Glutamatergic neuron (in vitro differentiated cells): Measurements from ENCODE around the gene WASL. TPM values are rescaled to one million over a fixed set of nuclear protein-coding genes. Genes with fewer than 3 reads are reported as not detected.
"Not testable (repeated sequence)": the region's sequence is repeated elsewhere in the genome, so short reads cannot be mapped to it uniquely, and the experiment has no call there.

Experiments used
- DNase-seq: peaks from one replicate; pipeline ENCODE4 v3.0.0; 2022
- H3K27ac Mint-ChIP-seq: one replicate; pipeline ENCODE4 v1.8.0; 2020; ENCODE audit warnings: mild to moderate bottlenecking, mixed read lengths, inconsistent platforms; ENCODE audit not compliant: unreplicated experiment
- H3K27me3 Mint-ChIP-seq: one replicate; pipeline ENCODE4 v1.8.0; 2020; ENCODE audit warnings: mild to moderate bottlenecking, moderate library complexity, mixed read lengths, inconsistent platforms; ENCODE audit not compliant: unreplicated experiment
- H3K36me3 Mint-ChIP-seq: one replicate; pipeline ENCODE4 v1.8.0; 2020; ENCODE audit warnings: mild to moderate bottlenecking, mixed read lengths, inconsistent platforms; ENCODE audit not compliant: unreplicated experiment
- H3K4me1 Mint-ChIP-seq: one replicate; pipeline ENCODE4 v1.8.0; 2020; ENCODE audit warnings: mild to moderate bottlenecking, low read depth, mixed read lengths, inconsistent platforms; ENCODE audit not compliant: unreplicated experiment
- H3K4me3 Mint-ChIP-seq: one replicate; pipeline ENCODE4 v1.8.0; 2020; ENCODE audit warnings: mild to moderate bottlenecking, mixed read lengths, inconsistent platforms; ENCODE audit not compliant: unreplicated experiment
- H3K9me3 Mint-ChIP-seq: one replicate; pipeline ENCODE4 v1.8.0; 2020; ENCODE audit warnings: mild to moderate bottlenecking, moderate library complexity, mixed read lengths, inconsistent platforms; ENCODE audit not compliant: unreplicated experiment
- CTCF ChIP-seq: fragments of 200-600 bp; sonication (generic); IDR thresholded peaks from one replicate; pipeline ENCODE4 v1.5.0; 2021; ENCODE audit not compliant: partially characterized antibody, unreplicated experiment
- total RNA-seq: library from RNA; stranded (reverse); fragmentation: NEBNext Ultra II Directional; extraction: Animal tissue kit (Norgen Biotek cat#: 25700); gene quantifications from one replicate; pipeline ENCODE4 v1.2.1, GENCODE V29; 2021; ENCODE audit not compliant: unreplicated experiment

WASL gene
- total RNA-seq, 1 donor from 2014 or later = 33.0 TPM

- Mint-ChIP-seq H3K4me1 (peaks cover 18% of the 10 kb centered on the region), H3K27ac (no peak overlapping the region), H3K36me3 (no peaks in the 10 kb centered on the region), H3K4me3 (no peak overlapping the region), H3K27me3 (no peaks in the 10 kb centered on the region), H3K9me3 (no peaks in the 10 kb centered on the region)
- TF ChIP-seq CTCF = no peak
- DNase-seq = no peak
Measured at GRCh38 chr7:123639631-123640030, 109.2 kb downstream of the WASL start.

- Mint-ChIP-seq H3K9me3 (no peaks in the 10 kb centered on the region), H3K27me3 (no peaks in the 10 kb centered on the region), H3K27ac (no peak overlapping the region), H3K4me3 (no peak overlapping the region), H3K36me3 (no peaks in the 10 kb centered on the region), H3K4me1 (peaks cover 10% of the 10 kb centered on the region)
- DNase-seq = no peak
- no peak for TF ChIP-seq CTCF
Measured at GRCh38 chr7:123637878-123638277, 110.9 kb downstream of the WASL start.

GRCh38 chr7:123637203-123637602 is 111.6 kb downstream of the WASL start:
- H3K27ac Mint-ChIP-seq = peak overlapping the region; percentile 14
- H3K27me3 Mint-ChIP-seq = no peaks in the 10 kb centered on the region
- H3K4me1 Mint-ChIP-seq = peaks cover 10% of the 10 kb centered on the region

GRCh38 chr7:123635551-123636359 is 113.0 kb downstream of the WASL start:
- Mint-ChIP-seq H3K27me3 (no peaks in the 10 kb centered on the region), H3K9me3 (no peaks in the 10 kb centered on the region), H3K4me3 (no peak overlapping the region), H3K27ac (no peak overlapping the region), H3K36me3 (no peaks in the 10 kb centered on the region), H3K4me1 (peaks cover 10% of the 10 kb centered on the region)
- DNase-seq = no peak
- TF ChIP-seq CTCF = peak; percentile 34

More at GRCh38 chr7:123637203-123637602, 111.6 kb downstream of the WASL start:
- no peak for TF ChIP-seq CTCF
- no peak for DNase-seq
- no peaks in the 10 kb centered on the region for H3K36me3 Mint-ChIP-seq
- no peak overlapping the region for H3K4me3 Mint-ChIP-seq
- no peaks in the 10 kb centered on the region for H3K9me3 Mint-ChIP-seq

GRCh38 chr7:123634011-123634573 is 114.7 kb downstream of the WASL start:
- not testable (repeated sequence) for DNase-seq, H3K4me1 Mint-ChIP-seq, H3K36me3 Mint-ChIP-seq, H3K4me3 Mint-ChIP-seq, H3K9me3 Mint-ChIP-seq, H3K27me3 Mint-ChIP-seq, H3K27ac Mint-ChIP-seq
